SK-MEL-5 (cell line): Measurements from ENCODE around the gene CRYAB. TPM values are rescaled to one million over a fixed set of nuclear protein-coding genes. Genes with fewer than 3 reads are reported as not detected.

Experiments used
- DNase-seq: peaks from one replicate; pipeline ENCODE4 v3.0.0-alpha.2; 2016; ENCODE audit warnings: low read depth, low spot score
- in situ Hi-C: cut with HindIII; loops from 2 replicates; pipeline ENCODE4 v1.10.0; 2016; ENCODE audit warnings: low sequenced_read_pairs, high pct_unique_total_duplicates, low pct_unique_long_range_greater_than_20kb
- polyA plus RNA-seq, 2 experiments: library from polyadenylated mRNA; depleted of rRNA; stranded (reverse); fragments of >200 nt; gene quantifications; 2 replicates each; pipeline ENCODE4 v1.2.3, GENCODE V29; 2015
- total RNA-seq: library from RNA; depleted of rRNA; stranded (reverse); fragments of >200 nt; shearing (Covaris generic); gene quantifications from 2 replicates; pipeline ENCODE4 v1.2.3, GENCODE V29; 2014; rRNA removed

Gene CRYAB, protein sequence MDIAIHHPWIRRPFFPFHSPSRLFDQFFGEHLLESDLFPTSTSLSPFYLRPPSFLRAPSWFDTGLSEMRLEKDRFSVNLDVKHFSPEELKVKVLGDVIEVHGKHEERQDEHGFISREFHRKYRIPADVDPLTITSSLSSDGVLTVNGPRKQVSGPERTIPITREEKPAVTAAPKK
- total RNA-seq: 5.0 and 9.9 TPM in 2 replicates
- polyA plus RNA-seq (2015; cell fraction: cytosol; rRNA removed): 3.5 and 7.0 TPM in 2 replicates
- 2.9 TPM in 1 of 2 replicates, not detected in the other for polyA plus RNA-seq (2015; cell fraction: nucleus; rRNA removed)

DNA sequence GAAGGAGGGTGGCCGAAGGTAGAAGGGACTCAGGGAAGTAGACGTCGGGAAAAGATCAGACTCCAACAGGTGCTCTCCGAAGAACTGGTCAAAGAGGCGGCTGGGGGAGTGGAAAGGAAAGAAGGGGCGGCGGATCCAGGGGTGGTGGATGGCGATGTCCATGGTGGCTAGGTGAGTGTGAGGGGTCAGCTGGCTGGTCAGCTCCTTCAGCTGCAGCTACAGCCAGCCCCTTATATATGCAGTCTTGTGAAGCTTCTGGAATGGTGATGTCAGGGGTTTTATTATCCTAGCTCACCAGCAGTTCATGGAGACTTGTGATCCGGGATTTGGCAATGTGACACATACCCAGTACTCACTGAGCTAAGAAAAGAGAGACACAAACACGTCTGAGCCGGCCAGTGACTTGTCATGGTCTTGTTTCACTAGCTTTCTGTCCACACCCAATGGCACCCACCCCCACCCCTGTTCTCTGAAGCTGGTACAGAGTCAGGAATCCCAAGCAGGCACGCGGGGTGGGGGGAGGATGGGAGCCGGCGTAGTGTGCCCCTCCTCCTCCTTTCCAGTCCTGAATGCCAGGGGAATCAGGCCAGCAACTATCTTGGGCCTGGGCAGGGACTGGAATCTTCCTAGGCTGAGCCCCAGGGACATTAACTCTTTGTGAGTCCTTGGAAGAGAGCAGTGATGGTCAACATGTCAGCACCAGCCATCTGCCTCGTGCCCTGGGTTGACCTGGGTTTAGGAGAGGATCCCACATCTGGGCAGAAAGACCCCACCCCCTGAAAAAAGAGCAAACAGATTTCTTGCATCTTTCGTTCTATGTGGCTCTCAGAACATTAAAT is at the start of gene CRYAB:
TSS of gene CRYAB (minus strand) at position 208 of the 839 bp plus-strand sequence. CDS start at position 162, 46 bp downstream.
- in situ Hi-C loops: no loop called here
- DNase-seq: peak; percentile 49

DNA sequence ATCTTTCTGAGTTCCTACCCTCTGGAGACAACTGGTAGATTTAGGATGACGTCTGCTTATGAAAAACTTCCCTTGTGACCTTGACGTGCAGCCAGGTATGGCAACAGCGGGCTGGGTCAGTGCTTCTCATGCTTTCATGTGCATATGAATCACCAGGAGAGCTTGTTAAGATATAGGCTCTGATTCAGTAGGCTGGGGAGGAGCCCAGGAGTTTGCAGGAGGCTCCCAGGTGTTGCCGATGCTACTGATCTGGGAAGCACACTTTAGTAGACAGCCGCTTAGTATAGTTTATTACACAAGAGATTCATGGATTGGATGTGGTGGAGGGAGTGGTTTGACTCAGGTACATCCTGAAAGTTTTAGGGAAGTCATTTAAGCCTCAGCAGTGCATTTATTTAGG is 49.3 kb upstream of the CRYAB start:
- in situ Hi-C loops: no loop called here
- DNase-seq: peak; percentile 18

DNA sequence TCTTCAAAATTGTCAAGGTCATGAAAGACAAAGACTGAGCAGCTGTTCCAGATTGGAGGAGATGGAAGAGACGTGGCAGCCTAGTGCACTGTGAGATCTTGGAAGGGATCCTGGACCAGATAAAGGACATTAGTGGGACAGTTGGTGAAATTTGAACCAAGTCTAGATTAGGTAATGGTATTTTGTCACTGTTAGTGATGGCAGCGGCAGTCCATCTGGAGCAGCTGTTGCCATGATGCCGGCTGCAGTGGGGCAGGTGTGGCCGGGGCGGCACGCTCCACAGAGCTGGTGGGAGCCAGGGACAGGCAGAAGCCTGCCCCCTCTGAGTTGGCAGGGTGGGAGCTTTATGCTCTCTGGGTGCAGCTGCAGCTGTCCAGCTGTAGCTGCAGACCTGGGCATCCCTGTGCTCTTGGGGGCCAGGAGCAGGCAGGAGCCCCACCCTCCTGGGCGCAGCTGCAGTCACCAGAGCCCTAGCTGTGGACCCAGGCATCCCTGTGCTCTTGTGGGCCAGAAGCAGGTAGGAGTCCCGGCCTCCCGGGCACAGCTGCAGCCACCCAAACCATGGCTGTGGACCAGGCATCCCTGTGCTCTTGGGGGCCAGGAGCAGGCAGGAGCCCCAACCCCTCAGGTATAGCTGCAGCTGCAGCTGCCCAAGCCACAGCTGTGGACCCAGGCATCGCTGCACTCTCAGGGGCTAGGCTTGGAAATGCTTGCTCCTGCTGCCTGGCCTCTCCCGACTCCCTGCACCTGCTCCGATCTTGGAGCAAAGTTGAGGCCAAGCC is 46.3 kb upstream of the CRYAB start:
- in situ Hi-C loops: no loop called here
- DNase-seq: no peak

DNA sequence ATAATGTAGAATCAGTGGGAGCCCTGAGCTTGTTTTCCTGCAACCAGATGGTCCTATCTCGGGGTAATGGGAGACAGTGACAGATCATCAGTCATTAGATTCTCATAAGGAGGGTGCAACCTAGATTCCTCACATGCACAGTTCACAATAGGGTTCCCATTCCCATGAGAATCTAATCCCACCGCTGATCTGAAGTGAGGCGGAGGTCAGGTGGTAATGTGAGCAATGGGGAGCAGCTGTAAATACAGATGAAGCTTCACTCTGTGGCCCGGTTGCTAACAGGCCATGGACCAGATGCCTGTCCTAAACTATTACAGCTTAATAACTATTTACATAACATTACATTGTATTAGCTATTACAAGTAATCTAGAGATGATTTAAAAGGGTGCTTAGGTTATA is 42.6 kb upstream of the CRYAB start:
- DNase-seq: no peak
- in situ Hi-C loops: no loop called here

DNA sequence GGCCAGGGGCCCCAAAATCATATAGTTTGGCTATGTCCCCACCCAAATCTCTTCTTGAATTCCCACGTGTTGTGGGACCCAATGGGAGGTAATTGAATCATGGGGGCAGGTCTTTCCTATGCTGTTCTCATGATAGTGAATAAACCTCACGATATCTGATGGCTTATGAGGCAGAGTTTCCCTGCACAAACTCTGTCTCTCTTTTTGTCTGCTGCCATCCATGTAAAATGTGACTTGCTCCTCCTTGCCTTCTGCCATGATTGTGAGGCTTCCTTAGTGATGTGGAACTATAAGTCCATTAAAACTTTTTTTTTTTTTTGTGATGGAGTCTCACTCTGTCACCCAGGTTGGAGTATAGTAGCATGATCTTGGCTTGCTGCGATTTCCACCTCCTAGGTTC is 40.0 kb upstream of the CRYAB start:
- in situ Hi-C loops: no loop called here
- no peak for DNase-seq

DNA sequence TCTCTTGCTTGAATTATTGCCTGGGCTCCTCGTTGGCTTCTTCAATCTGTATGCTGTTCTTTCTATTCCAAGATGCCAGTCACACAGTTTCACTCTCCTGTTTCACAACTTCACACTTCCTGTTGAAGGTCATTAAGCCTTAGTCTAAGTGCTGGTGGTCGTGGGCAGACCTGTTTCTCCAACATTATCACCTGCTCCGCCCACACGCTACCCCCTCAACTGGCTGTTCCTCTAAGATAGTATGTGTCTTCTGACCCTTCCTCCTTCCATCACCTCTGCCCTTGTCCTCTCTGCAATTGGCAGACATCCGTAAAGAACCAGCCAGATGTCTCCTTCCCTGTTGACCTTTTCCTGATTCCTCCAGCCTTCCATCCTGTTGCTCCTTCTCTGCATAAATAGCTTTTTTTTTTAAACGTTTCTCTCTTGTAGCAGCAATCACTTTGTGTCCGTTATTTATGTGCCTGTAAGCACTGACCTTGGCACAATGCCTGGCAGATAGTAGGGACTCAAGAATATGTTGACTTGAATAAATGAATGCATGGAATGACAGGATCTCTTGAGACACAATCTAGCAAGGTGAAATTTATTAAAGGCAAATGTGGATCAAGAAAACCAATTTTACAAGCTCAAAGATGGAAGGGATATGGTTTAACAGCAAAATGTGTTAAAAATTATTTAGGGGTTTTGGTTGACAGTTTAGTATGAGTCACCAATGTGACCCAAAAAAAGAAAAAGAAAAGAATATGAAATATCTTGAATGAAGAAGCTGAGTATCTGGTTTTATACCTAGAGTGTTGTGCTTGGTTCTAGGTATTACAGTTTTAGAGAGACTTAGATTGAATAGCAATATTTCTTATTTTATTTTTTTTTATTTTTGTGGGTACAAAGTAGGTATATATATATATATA is 38.2 kb upstream of the CRYAB start:
- in situ Hi-C loops: no loop called here
- no peak for DNase-seq

DNA sequence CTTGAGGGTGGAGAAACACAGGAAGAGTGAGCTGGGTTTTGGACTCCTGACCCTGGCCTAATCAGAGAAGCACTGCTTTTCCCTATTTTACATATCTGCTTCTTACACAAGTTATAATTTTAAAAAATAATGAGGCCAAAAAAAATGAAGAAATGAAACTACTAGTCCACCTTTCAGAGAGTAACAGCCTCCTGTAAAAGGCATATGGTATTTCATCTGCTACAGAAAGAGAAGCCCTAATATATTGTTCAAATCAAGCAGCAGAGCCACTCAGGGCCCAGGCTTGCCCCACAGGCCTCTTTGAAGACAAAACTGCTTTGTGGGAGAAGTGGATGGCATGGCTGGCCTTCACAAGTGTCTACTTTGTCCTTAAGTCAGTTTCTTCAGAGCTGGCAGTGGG is 35.6 kb upstream of the CRYAB start:
- DNase-seq: no peak
- in situ Hi-C loops: no loop called here

DNA sequence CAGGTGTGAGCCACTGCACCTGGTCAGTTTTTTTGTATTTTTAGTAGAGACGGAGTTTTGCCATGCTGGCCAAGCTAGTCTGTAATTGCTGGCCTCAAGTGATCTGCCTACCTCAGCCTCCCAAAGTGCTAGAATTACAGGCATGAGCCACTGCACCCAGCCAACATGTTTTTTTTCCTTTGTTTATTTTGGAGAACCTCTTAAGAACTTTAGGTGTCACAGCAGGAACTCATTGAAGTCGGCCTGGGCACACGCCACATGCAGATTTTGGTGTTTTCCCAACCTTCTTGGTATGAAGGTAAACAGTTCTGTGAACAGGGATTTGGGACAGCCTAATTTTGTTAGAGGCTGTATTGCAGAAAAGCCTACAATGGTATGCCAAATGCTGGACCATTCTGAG is 34.9 kb upstream of the CRYAB start:
- in situ Hi-C loops: no loop called here
- DNase-seq: no peak

DNA sequence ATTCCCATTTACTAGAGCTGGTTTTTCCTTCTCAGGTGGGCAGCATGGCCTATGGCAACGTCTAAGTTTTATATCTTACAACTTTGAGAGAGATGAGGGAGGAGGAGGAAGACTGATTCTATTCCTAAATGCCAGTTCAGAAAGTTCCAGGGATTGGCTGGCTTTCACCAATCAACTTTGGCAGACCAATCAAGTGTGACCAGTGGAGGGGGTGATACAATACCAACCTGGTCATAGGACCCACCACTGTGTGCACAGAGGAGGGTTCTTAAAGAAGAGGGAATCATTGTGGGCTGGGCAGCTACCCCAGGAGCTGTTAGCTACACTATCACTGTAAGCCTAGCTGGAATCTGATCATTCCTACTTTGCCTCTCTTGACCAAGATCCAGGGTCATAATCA is 33.6 kb upstream of the CRYAB start:
- in situ Hi-C loops: no loop called here
- no peak for DNase-seq

DNA sequence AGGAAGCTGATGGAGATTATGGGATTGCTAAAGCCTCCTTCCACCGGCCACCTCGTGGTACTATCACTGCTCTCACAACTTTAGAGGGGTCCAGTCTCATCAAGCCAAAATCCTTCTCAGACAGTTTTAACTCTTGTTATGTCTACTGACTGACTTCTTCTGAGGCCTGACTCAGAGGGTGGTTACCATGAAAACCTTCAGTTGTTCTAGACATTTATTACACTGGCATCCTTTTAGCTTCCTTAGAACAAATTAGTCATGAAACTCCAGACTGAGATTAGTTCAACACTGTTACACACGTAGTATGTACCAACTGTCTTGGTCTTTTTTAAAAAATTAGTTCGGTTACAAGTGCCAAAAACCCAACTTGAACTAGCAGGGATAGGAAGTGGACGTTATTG is 33.1 kb upstream of the CRYAB start:
- in situ Hi-C loops: no loop called here
- DNase-seq: no peak

DNA sequence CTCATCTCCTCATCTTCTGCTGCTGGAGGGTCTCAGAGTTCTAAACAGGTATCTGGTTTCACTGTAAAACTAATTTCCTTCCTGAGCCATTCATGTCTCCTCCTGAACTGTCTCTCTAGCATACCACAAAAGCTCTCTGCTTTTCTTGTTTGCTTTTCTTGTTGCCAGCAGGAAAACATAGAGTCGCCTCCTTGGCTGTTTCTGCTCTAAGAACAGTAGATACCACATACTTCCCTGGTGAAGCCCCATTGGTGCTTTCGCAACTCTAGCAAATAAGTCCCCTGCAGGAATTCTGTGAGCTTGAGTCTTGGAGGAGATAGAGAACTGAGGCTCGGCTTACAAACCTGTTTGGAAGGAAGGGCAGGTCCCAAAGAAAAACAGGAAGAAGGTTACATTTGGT is 32.6 kb upstream of the CRYAB start:
- in situ Hi-C loops: no loop called here
- DNase-seq: no peak

DNA sequence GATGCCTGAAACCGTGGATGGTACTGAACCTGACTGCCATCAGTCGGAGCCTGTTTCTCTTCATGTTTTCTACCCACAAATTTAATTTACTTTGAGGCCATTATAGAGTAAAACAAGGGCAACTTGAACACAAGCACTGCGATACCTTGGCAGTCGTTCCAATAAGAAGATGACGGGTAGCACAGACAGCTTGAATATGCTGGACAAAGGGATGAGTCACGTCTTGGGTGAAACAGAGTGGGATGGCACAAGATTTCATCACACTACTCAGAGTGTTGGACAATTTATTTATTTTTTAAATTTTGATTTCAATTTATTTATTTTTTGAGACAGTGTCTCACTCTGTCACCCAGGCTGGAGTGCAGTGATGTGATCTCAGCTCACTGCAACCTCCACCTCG is 31.3 kb upstream of the CRYAB start:
- in situ Hi-C loops: no loop called here
- DNase-seq: no peak

DNA sequence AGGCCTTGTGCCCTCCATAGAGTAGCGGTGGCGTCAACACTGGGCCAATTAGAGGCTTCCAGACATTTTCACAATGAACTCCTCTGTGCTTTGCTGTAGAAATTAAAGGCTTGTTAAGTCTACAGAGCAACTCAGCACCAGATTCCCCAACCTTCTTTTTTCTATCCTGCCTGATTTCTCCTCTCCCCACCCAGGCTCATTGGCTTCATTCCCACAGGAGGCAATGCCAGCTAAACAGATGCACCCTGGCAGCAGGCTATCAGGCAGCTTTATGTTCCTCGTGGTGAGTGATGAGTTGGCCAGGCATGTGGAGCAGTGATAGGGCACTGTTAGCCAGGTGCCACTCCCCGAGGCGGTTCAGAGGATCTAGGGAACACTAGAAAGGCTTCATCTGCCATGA is 30.4 kb upstream of the CRYAB start:
- DNase-seq: no peak
- in situ Hi-C loops: no loop called here

DNA sequence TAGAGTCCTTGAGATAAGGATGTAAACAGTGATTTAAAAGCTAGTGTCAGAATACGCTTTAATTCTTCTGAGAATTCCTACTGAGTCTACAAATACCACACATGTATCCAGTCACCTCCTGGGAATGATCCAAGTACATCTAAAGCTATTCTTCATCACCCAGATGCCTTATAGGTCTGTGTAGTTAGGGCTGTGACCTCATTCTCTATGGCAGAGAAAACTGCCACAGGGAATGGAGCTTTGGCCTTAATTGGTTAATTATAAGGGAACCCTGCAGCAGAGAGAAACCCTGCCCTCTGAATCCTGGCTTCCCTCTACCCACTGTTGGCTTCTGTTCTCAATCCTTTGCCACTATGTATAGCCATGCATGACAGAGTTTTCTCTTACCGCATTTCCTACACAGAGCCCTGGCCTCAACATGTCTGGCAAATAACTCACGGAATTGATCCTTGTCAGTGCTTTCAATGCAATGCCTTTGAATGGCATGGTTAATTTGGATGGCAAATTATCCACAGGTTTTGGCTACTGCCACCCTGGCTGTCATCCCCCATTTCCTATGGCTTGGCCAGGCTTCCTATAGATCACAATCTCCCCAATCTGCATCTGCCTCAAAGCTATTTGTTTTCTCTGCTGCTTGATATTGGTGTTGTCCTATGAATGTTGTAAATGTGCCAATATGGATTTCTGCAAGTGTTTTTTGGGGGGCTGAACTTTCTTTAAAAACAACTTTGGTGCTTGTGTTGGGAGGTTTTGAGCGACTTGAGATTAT is 28.4 kb upstream of the CRYAB start:
- no peak for DNase-seq
- in situ Hi-C loops: no loop called here

DNA sequence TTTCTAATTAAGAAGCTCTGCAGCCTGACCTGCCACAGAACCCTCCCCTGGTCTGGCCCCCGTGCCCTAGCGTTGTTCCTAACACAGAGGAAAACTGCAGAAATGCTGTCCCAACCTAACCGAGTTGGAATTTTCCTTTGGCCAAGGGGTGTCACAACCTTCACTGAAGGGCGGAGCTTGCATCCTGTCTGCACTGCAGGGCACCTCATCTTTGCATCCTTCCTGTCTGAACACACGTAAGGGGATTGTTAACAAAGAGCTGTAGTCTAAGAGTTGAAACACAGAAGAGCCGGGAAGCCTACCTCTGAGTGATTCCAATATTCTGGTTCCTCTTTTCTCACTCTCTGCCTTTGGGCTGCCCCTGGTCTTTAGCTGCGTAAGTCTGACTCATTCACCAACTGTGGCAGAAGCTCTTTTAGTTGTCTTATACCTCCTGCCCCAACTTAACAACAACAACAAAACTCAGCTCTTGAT is 27.2 kb upstream of the CRYAB start:
- DNase-seq: no peak
- in situ Hi-C loops: no loop called here

DNA sequence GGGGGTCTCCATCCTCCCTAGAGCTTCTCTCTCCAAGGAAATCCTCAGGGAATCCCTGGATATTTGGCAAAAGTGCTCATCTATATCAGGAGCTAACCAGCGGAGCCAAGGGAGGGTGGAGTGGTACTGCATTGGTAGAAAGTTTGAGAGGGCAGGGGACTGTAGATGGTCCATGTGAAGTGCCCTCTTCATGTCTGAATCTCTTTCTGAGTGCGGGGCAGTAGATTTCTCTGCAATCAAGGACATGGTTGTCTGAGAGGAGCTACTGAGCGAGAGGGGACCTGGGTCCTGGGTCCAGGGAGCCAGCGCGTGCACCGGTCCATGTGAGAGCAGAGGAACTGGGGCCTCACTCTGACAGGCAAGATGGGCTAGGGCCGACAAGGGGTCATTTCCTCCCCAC is 26.3 kb upstream of the CRYAB start:
- in situ Hi-C loops: no loop called here
- no peak for DNase-seq

DNA sequence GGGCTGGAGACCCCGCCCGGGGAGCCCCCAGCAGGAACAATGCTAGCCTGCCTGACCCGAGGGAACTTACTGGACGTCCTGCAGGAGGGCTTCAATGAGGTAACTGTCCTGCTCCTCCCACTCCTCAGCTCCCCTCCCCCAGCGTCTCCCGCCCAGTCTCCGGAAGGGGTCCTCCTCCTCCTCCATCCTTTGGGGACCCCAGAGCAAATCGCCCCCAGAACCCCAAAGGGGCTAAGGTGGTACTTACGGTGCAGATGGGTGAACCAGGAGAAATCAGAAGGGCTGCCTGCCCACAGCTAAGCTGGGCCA is 25.8 kb upstream of the CRYAB start:
- in situ Hi-C loops: no loop called here
- DNase-seq: no peak
